Neuronal stem cell (in vitro differentiated cells): ENCODE data around the gene TDRD9.

Source experiments
- DNase-seq: peaks from one replicate; pipeline ENCODE4 v3.0.0-alpha.2; 2013; ENCODE audit warnings: low spot score
- H2AFZ ChIP-seq: one replicate; pipeline ENCODE4 v1.6.1; 2013; ENCODE audit warnings: mild to moderate bottlenecking, low read length, inconsistent platforms
- H2AK5ac ChIP-seq: 2 replicates; pipeline ENCODE4 v1.6.1; 2013; ENCODE audit warnings: low read depth, mild to moderate bottlenecking, inconsistent platforms, low read length, moderate library complexity, mixed read lengths
- H2BK120ac ChIP-seq: 2 replicates; pipeline ENCODE4 v1.6.1; 2013; ENCODE audit warnings: low read depth, mild to moderate bottlenecking, inconsistent platforms, low read length, moderate library complexity, mixed read lengths
- H2BK12ac ChIP-seq: one replicate; pipeline ENCODE4 v1.6.1; 2013; ENCODE audit warnings: low read length, inconsistent platforms
- H2BK15ac ChIP-seq: 2 replicates; pipeline ENCODE4 v1.6.1; 2013; ENCODE audit warnings: mild to moderate bottlenecking, low read length, inconsistent platforms, mixed read lengths
- H2BK5ac ChIP-seq: one replicate; pipeline ENCODE4 v1.6.1; 2013; ENCODE audit warnings: inconsistent platforms, mild to moderate bottlenecking, low read length, moderate library complexity
- H3K14ac ChIP-seq: one replicate; pipeline ENCODE4 v1.6.1; 2013; ENCODE audit warnings: low read length, inconsistent platforms
- H3K18ac ChIP-seq: 2 replicates; pipeline ENCODE4 v1.6.1; 2013; ENCODE audit warnings: low read length, inconsistent platforms
- H3K23ac ChIP-seq: 2 replicates; pipeline ENCODE4 v1.6.1; 2013; ENCODE audit warnings: low read depth, mild to moderate bottlenecking, mixed read lengths, low read length, inconsistent platforms; ENCODE audit not compliant: poor library complexity
- H3K27ac ChIP-seq: replicated peaks from 3 replicates; pipeline ENCODE4 v1.5.1; 2013; ENCODE audit warnings: low read length, inconsistent platforms
- H3K27me3 ChIP-seq, 3 experiments: 2 replicates each; pipeline ENCODE4 v1.6.1; 2013; ENCODE audit warnings: low read length in 3 of 3, mild to moderate bottlenecking in 2 of 3, inconsistent platforms in 1 of 3, low read depth in 1 of 3, mixed read lengths in 1 of 3, moderate library complexity in 1 of 3; ENCODE audit not compliant: control insufficient read depth in 3 of 3, insufficient read depth in 3 of 3
- H3K36me3 ChIP-seq, 2 donors: replicated peaks in 1 of 2; 2 replicates each; pipeline ENCODE4 v1.6.1; 2013; ENCODE audit warnings: low read length in 2 of 2; ENCODE audit not compliant: control insufficient read depth in 2 of 2, insufficient read depth in 2 of 2
- H3K4ac ChIP-seq: 2 replicates; pipeline ENCODE4 v1.6.1; 2013; ENCODE audit warnings: inconsistent platforms, mild to moderate bottlenecking, low read length, moderate library complexity
- H3K4me1 ChIP-seq, 2 donors: 1 replicate in 1 of 2; 2 replicates in 1 of 2; pipeline ENCODE4 v1.6.1; 2013; ENCODE audit warnings: low read length in 2 of 2, low read depth in 1 of 2; ENCODE audit not compliant: control insufficient read depth in 2 of 2, insufficient read depth in 1 of 2
- H3K4me2 ChIP-seq: one replicate; pipeline ENCODE4 v1.6.1; 2013; ENCODE audit warnings: mild to moderate bottlenecking, low read length, inconsistent platforms; ENCODE audit not compliant: insufficient read depth, poor library complexity, severe bottlenecking
- H3K4me3 ChIP-seq, 2 donors: 2 replicates each; pipeline ENCODE4 v1.5.1; 2013; ENCODE audit warnings: low read length in 2 of 2, mild to moderate bottlenecking in 2 of 2, inconsistent platforms in 1 of 2, moderate library complexity in 1 of 2
- H3K79me1 ChIP-seq: one replicate; pipeline ENCODE4 v1.6.1; 2013; ENCODE audit warnings: low read depth, mild to moderate bottlenecking, inconsistent platforms, low read length, moderate library complexity
- H3K9ac ChIP-seq: one replicate; pipeline ENCODE4 v1.6.1; 2013; ENCODE audit warnings: mild to moderate bottlenecking, low read depth, low read length, inconsistent platforms; ENCODE audit not compliant: poor library complexity
- H3K9me3 ChIP-seq, 2 donors: replicated peaks in 1 of 2; 2 replicates each; pipeline versions ENCODE3 to v1.6.1; 2013; ENCODE audit warnings: low read length in 2 of 2, mild to moderate bottlenecking in 2 of 2, inconsistent platforms in 1 of 2, low read depth in 1 of 2, mixed read lengths in 1 of 2, moderate library complexity in 1 of 2; ENCODE audit not compliant: control insufficient read depth in 2 of 2, insufficient read depth in 1 of 2
- H4K8ac ChIP-seq: one replicate; pipeline ENCODE4 v1.6.1; 2013; ENCODE audit warnings: low read depth, mild to moderate bottlenecking, inconsistent platforms, low read length, moderate library complexity
- H4K91ac ChIP-seq: one replicate; pipeline ENCODE4 v1.6.1; 2013; ENCODE audit warnings: low read length, low read depth, mild to moderate bottlenecking, inconsistent platforms; ENCODE audit not compliant: poor library complexity
- WGBS, 2 donors: extraction: QIAGEN DNeasy Blood & Tissue Kit; methylation state at CpG; one replicate each; pipeline ENCODE4 v1.1.7; 2013; ENCODE audit warnings: missing lambda C conversion rate in 2 of 2, mixed read lengths in 1 of 2; ENCODE audit not compliant: insufficient read length in 2 of 2, insufficient replicate concordance in 1 of 2; ENCODE audit errors: extremely low coverage in 2 of 2; 5-methylcytosine and 5-hydroxymethylcytosine counted together

TDRD9 gene

GRCh38 chr14:104048758-104049507 lies 120.7 kb downstream of the TDRD9 start:
- Histone ChIP-seq H3K23ac (no peak overlapping the region), H3K36me3 (no peaks in the 10 kb centered on the region), H4K8ac (no peak overlapping the region), H4K91ac (no peak overlapping the region), H2BK5ac (no peak overlapping the region), H2AK5ac (no peak overlapping the region), H3K18ac (no peak overlapping the region), H3K9ac (no peak overlapping the region), H2BK12ac (no peak overlapping the region), H2BK15ac (no peak overlapping the region), H2BK120ac (no peak overlapping the region), H3K4ac (no peak overlapping the region), H3K27me3 (peaks cover 0 to 3% (median 0%) of the 10 kb centered on the region in 3 experiments), H3K14ac (peak overlapping the region; percentile 40), H3K4me3 (no peak overlapping the region), H2AFZ (no peak overlapping the region), H3K4me2 (no peak overlapping the region), H3K27ac (no peak overlapping the region), H3K79me1 (no peaks in the 10 kb centered on the region), H3K4me1 (no peaks in the 10 kb centered on the region), H3K9me3 (no peaks in the 10 kb centered on the region)
- WGBS, 2 donors, result no CpG with 5 or more reads among the region's 2 CpGs
- no peak for DNase-seq

- Histone ChIP-seq H3K36me3 (no peaks in the 10 kb centered on the region), H2BK12ac (no peak overlapping the region), H3K4me3 (no peak overlapping the region), H2BK15ac (no peak overlapping the region), H2AK5ac (no peak overlapping the region), H3K79me1 (no peaks in the 10 kb centered on the region), H2BK5ac (no peak overlapping the region), H3K14ac (no peak overlapping the region), H4K91ac (no peak overlapping the region), H2AFZ (no peak overlapping the region), H3K4ac (no peak overlapping the region), H3K27ac (no peak overlapping the region), H3K23ac (no peak overlapping the region), H3K9me3 (no peaks in the 10 kb centered on the region), H3K4me1 (no peaks in the 10 kb centered on the region), H4K8ac (no peak overlapping the region), H3K4me2 (no peak overlapping the region), H3K9ac (no peak overlapping the region), H3K18ac (no peak overlapping the region), H2BK120ac (no peak overlapping the region), H3K27me3 (peaks cover 0 to 8% (median 0%) of the 10 kb centered on the region in 3 experiments)
- WGBS, 2 donors, result no CpG with 5 or more reads among the region's 9 CpGs
- no peak for DNase-seq
Measured at GRCh38 chr14:104049576-104050240, 121.5 kb downstream of the TDRD9 start.

GRCh38 chr14:104051092-104051813 lies 123.0 kb downstream of the TDRD9 start:
- no peak overlapping the region for H2BK120ac ChIP-seq

More at GRCh38 chr14:104051092-104051813, 123.0 kb downstream of the TDRD9 start:
- DNase-seq, result no peak
- Histone ChIP-seq H3K4ac (no peak overlapping the region), H3K4me3 (no peak overlapping the region), H4K91ac (no peak overlapping the region), H3K4me1 (no peaks in the 10 kb centered on the region), H2AK5ac (no peak overlapping the region), H3K14ac (no peak overlapping the region), H3K79me1 (no peaks in the 10 kb centered on the region), H4K8ac (no peak overlapping the region), H2BK5ac (no peak overlapping the region), H3K18ac (no peak overlapping the region), H3K4me2 (no peak overlapping the region), H3K23ac (no peak overlapping the region), H2AFZ (no peak overlapping the region), H2BK12ac (no peak overlapping the region), H3K27me3 (peaks cover 0 to 15% (median 0%) of the 10 kb centered on the region in 3 experiments), H3K36me3 (no peaks in the 10 kb centered on the region), H2BK15ac (no peak overlapping the region), H3K9ac (no peak overlapping the region), H3K27ac (no peak overlapping the region), H3K9me3 (no peaks in the 10 kb centered on the region)
- no CpG with 5 or more reads among the region's 5 CpGs for WGBS, 2 donors
